Coronary artery (tissue), 2 donors: ENCODE results near the gene MCU.

ENCODE experiments used
- DNase-seq: peaks from one replicate; pipeline ENCODE4 v3.0.0-alpha.2; 2017; ENCODE audit warnings: low spot score
- H3K27ac ChIP-seq, 2 donors: fragments of 200-600 bp; sonication (generic); one replicate each; pipeline ENCODE4 v1.5.1; 2016 to 2019
- H3K4me3 ChIP-seq: fragments of 200-600 bp; sonication (generic); 2 replicates; pipeline ENCODE4 v1.5.1; 2016; ENCODE audit warnings: mild to moderate bottlenecking, moderate library complexity
- TF ChIP-seq, protein P1 (sequence below): fragments of 200-600 bp; sonication (generic); IDR thresholded peaks from one replicate; pipeline ENCODE4 v1.5.1; 2019; ENCODE audit warnings: antibody characterized with exemption

MCU gene

GRCh38 chr10:72841487-72841886, 149.5 kb downstream of the MCU start:
- H3K4me3 ChIP-seq: no peak overlapping the region
- TF ChIP-seq, protein P1, sequence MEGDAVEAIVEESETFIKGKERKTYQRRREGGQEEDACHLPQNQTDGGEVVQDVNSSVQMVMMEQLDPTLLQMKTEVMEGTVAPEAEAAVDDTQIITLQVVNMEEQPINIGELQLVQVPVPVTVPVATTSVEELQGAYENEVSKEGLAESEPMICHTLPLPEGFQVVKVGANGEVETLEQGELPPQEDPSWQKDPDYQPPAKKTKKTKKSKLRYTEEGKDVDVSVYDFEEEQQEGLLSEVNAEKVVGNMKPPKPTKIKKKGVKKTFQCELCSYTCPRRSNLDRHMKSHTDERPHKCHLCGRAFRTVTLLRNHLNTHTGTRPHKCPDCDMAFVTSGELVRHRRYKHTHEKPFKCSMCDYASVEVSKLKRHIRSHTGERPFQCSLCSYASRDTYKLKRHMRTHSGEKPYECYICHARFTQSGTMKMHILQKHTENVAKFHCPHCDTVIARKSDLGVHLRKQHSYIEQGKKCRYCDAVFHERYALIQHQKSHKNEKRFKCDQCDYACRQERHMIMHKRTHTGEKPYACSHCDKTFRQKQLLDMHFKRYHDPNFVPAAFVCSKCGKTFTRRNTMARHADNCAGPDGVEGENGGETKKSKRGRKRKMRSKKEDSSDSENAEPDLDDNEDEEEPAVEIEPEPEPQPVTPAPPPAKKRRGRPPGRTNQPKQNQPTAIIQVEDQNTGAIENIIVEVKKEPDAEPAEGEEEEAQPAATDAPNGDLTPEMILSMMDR: no peak
- H3K27ac ChIP-seq: no peak overlapping the region
- DNase-seq: no peak

GRCh38 chr10:72842164-72842563, 150.2 kb downstream of the MCU start:
- H3K27ac ChIP-seq: no peak overlapping the region
- TF ChIP-seq, protein P1: no peak
- no peak for DNase-seq
- H3K4me3 ChIP-seq: no peak overlapping the region

DNA sequence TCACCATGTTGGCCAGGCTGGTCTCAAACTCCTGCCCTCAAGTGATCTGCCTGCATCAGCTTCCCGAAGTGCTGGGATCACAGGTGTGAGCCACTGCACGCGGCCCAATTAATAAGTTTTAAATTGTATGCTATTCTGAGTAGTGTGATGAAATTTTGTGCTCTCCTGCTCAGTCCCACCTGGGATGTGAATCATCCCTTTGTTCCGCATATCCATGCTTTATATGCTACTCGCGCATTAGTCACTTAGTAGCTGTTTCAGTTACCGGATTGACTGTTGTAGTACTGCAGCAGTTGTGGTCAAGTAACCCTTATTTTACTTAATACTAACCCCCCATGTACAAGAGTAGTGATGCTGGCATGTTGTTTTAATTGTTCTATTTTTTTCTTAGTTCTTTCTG, 154.3 kb downstream of the MCU start:
- no peak overlapping the region for H3K27ac ChIP-seq
- DNase-seq: no peak
- TF ChIP-seq, protein P1: no peak
- no peak overlapping the region for H3K4me3 ChIP-seq

DNA sequence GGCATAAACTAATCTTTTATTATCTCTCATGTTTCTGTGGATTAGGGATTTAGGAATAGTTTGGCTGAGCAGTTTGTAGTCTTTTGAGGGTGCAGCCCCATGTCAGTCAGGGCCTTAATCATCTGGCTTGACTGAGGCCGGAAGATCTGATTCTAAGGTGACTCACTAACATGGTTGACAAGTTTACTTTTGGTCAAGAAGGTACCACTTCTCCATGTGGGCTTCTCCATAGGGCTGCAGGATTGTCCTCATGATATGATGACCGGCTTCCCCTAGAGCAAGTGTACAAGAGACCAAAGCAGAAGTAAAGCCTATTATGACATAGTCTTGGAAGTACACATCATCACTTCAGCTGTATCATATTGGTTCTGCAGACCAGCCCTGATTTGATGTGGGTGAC, 155.7 kb downstream of the MCU start:
- no peak for DNase-seq
- TF ChIP-seq, protein P1: no peak
- Histone ChIP-seq H3K27ac (no peak overlapping the region), H3K4me3 (no peak overlapping the region)

GRCh38 chr10:72850861-72851260, 158.9 kb downstream of the MCU start:
- no peak for DNase-seq
- Histone ChIP-seq H3K27ac (no peak overlapping the region), H3K4me3 (no peak overlapping the region)
- TF ChIP-seq, protein P1: no peak

- DNase-seq: no peak
- H3K4me3 ChIP-seq: no peak overlapping the region
- TF ChIP-seq, protein P1: no peak
- no peak overlapping the region for H3K27ac ChIP-seq
These were observed 159.6 kb downstream of the MCU start for GRCh38 chr10:72851509-72851908.

GRCh38 chr10:72852508-72852907, 160.6 kb downstream of the MCU start:
- H3K27ac ChIP-seq: no peak overlapping the region
- TF ChIP-seq, protein P1: no peak
- H3K4me3 ChIP-seq: no peak overlapping the region
- no peak for DNase-seq
